ENCODE results near the gene UGT8. TPM values are rescaled to one million over a fixed set of nuclear protein-coding genes. Genes with fewer than 3 reads are reported as not detected.
"Not testable (repeated sequence)": the region's sequence is repeated elsewhere in the genome, so short reads cannot be mapped to it uniquely, and the experiment has no call there.

Gene UGT8
- total RNA-seq, 1 donor from 2014 or later: 2.1 TPM

DNA sequence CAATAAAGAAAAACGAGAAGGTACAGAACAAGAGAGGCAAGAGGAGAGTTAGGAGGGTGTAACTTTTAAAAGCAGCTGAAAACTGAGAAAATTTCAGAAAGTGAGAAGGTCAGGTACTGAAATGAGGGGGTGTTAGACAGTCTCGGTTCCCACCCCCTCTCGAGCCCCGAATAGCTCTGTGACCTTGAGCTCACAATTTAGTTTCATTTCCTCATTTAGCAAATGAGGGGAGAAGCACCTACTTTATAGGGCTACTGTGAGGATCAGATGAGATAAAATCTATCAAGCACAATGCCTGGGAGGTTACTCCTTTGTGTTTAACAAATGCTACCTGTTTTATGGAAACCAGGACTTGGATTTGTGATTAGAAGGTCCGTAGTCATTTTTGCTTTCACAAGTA lies 4.9 kb downstream of the UGT8 start:
- Histone ChIP-seq H3K4me1 (ENCODE audit: control insufficient read depth in 3 of 3, insufficient read depth in 3 of 3, low read length in 3 of 3) (peaks cover 5 to 10% (median 6%) of the 10 kb centered on the region in 3 donors), H3K36me3 (ENCODE audit: control insufficient read depth in 3 of 3, insufficient read depth in 3 of 3, low read length in 3 of 3) (no peaks in the 10 kb centered on the region), H3K27ac (ENCODE audit: low read depth, low read length) (no peak overlapping the region), H3K27me3 (ENCODE audit: control insufficient read depth in 3 of 3, insufficient read depth in 3 of 3, low read length in 3 of 3) (peaks cover 12 to 16% (median 13%) of the 10 kb centered on the region in 3 donors), H3K9ac (ENCODE audit: low read depth in 1 of 3, low read length in 3 of 3) (no peak overlapping the region), H3K4me3 (ENCODE audit: low read length in 3 of 3) (no peak overlapping the region), H3K9me3 (ENCODE audit: control insufficient read depth in 3 of 3, low read length in 3 of 3) (no peaks in the 10 kb centered on the region)

DNA sequence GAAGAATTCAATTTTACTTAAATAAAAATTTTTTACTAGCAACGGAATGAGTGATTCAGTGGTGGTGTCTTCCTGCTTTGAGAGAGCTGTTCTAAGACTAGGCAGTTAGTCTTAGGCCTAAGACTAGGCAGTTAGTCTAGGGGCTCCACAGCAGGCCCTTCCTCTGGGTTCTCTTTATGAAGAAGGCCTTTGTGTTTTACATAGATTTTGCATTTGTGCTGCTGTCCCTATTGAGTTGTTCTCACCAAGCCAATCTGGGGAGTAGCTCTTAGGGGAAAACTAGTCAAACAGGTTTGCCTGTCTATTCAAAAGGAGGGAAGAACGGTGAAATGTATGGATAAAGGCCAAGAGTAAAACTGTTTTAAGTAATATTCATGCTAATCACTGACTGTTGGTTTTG lies 7.6 kb downstream of the UGT8 start:
- no peaks in the 10 kb centered on the region for H3K36me3 ChIP-seq (ENCODE audit: control insufficient read depth in 3 of 3, insufficient read depth in 3 of 3, low read length in 3 of 3)
- H3K9ac ChIP-seq (ENCODE audit: low read depth in 1 of 3, low read length in 3 of 3): no peak overlapping the region
- peaks cover 0 to 2% (median 0%) of the 10 kb centered on the region in 3 donors for H3K27me3 ChIP-seq (ENCODE audit: control insufficient read depth in 3 of 3, insufficient read depth in 3 of 3, low read length in 3 of 3)
- H3K4me3 ChIP-seq (ENCODE audit: low read length in 3 of 3): no peak overlapping the region
- no peaks in the 10 kb centered on the region for H3K4me1 ChIP-seq (ENCODE audit: control insufficient read depth in 3 of 3, insufficient read depth in 3 of 3, low read length in 3 of 3)
- H3K9me3 ChIP-seq (ENCODE audit: control insufficient read depth in 3 of 3, low read length in 3 of 3): no peaks in the 10 kb centered on the region
- H3K27ac ChIP-seq (ENCODE audit: low read depth, low read length): no peak overlapping the region

DNA sequence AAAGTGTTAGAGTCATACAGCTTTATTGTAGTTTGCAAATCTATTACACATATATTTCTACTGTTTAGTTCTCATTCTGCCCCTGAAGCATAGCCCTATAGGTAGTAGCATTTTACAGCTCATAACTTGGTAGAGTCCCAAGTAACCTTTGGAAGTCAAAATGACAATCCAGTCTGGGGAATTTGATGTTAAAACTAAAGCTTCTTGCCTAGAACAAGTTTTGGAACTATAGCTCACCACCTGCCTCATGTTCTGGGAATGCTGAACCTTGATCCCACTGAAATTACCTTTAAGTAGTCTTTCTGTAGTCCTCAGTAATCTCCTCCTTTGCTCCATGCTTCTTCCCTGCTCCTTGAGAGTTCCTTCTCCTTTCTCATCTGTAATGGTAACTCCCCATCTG lies 8.4 kb downstream of the UGT8 start:
- no peaks in the 10 kb centered on the region for H3K36me3 ChIP-seq (ENCODE audit: control insufficient read depth in 3 of 3, insufficient read depth in 3 of 3, low read length in 3 of 3)
- peaks cover 0 to 2% (median 0%) of the 10 kb centered on the region in 3 donors for H3K27me3 ChIP-seq (ENCODE audit: control insufficient read depth in 3 of 3, insufficient read depth in 3 of 3, low read length in 3 of 3)
- no peak overlapping the region for H3K9ac ChIP-seq (ENCODE audit: low read depth in 1 of 3, low read length in 3 of 3)
- H3K4me1 ChIP-seq (ENCODE audit: control insufficient read depth in 3 of 3, insufficient read depth in 3 of 3, low read length in 3 of 3): no peaks in the 10 kb centered on the region
- no peak overlapping the region for H3K4me3 ChIP-seq (ENCODE audit: low read length in 3 of 3)
- H3K9me3 ChIP-seq (ENCODE audit: control insufficient read depth in 3 of 3, low read length in 3 of 3): no peaks in the 10 kb centered on the region
- H3K27ac ChIP-seq (ENCODE audit: low read depth, low read length): no peak overlapping the region

DNA sequence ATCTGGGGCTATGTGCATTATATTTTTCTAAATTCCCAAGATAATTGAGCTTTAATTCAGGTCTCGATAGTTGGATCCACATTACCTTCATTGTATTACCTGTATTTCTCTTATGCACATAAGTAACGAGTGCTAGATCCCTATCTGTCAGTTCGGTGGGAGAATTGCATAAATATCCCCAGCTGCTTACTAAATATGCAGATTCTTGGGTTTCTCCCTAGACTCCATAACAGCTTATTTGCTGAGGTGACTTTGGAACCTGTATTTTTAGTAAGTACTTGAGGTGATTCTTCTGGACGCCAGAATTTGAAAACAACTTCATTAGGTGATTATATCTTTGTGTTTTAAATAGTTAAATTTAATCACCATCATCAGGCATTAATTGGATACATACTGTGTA lies 15.0 kb downstream of the UGT8 start:
- no peaks in the 10 kb centered on the region for H3K36me3 ChIP-seq (ENCODE audit: control insufficient read depth in 3 of 3, insufficient read depth in 3 of 3, low read length in 3 of 3)
- H3K27me3 ChIP-seq (ENCODE audit: control insufficient read depth in 3 of 3, insufficient read depth in 3 of 3, low read length in 3 of 3): no peaks in the 10 kb centered on the region
- no peaks in the 10 kb centered on the region for H3K4me1 ChIP-seq (ENCODE audit: control insufficient read depth in 3 of 3, insufficient read depth in 3 of 3, low read length in 3 of 3)
- no peak overlapping the region for H3K4me3 ChIP-seq (ENCODE audit: low read length in 3 of 3)
- no peak overlapping the region for H3K27ac ChIP-seq (ENCODE audit: low read depth, low read length)
- no peak overlapping the region for H3K9ac ChIP-seq (ENCODE audit: low read depth in 1 of 3, low read length in 3 of 3)
- H3K9me3 ChIP-seq (ENCODE audit: control insufficient read depth in 3 of 3, low read length in 3 of 3): no peaks in the 10 kb centered on the region

DNA sequence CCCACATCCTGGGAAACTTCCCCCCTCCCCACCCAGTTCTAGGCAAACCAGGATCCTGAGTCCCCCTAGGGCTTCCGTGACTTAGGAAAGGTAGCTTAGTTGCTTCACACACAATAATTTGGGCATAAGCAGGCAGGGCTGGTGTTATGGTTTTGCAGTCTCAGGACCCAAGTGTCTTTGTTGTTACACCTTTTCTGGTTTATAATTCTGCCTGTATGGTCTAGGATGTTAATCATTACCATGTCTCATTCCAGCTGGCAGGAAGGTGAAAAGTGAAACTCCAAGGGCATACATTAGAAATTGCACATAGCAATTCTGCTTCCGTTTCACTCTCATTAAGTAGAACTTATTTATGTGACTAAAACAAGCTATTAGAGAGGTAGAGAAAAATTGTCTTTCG lies 16.8 kb downstream of the UGT8 start:
- H3K36me3 ChIP-seq (ENCODE audit: control insufficient read depth in 3 of 3, insufficient read depth in 3 of 3, low read length in 3 of 3): no peaks in the 10 kb centered on the region
- H3K9me3 ChIP-seq (ENCODE audit: control insufficient read depth in 3 of 3, low read length in 3 of 3): no peaks in the 10 kb centered on the region
- H3K9ac ChIP-seq (ENCODE audit: low read depth in 1 of 3, low read length in 3 of 3): no peak overlapping the region
- no peak overlapping the region for H3K4me3 ChIP-seq (ENCODE audit: low read length in 3 of 3)
- H3K4me1 ChIP-seq (ENCODE audit: control insufficient read depth in 3 of 3, insufficient read depth in 3 of 3, low read length in 3 of 3): no peaks in the 10 kb centered on the region
- peaks cover 0 to 3% (median 0%) of the 10 kb centered on the region in 3 donors for H3K27me3 ChIP-seq (ENCODE audit: control insufficient read depth in 3 of 3, insufficient read depth in 3 of 3, low read length in 3 of 3)
- no peak overlapping the region for H3K27ac ChIP-seq (ENCODE audit: low read depth, low read length)

DNA sequence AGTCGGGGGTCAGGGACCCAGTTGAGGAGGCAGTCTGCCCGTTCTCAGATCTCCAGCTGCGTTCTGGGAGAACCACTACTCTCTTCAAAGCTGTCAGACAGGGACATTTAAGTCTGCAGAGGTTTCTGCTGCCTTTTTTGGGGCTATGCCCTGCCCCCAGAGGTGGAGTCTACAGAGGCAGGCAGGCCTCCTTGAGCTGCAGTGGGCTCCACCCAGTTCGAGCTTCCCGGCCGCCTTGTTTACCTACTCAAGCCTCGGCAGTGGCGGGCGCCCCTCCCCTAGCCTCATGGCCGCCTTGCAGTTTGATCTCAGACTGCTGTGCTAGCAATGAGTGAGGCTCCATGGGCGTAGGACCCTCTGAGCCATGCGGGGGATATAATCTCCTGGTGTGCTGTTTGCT lies 17.4 kb downstream of the UGT8 start:
- not testable (repeated sequence) for H3K9me3 ChIP-seq (ENCODE audit: control insufficient read depth in 3 of 3, low read length in 3 of 3); H3K36me3 ChIP-seq (ENCODE audit: control insufficient read depth in 3 of 3, insufficient read depth in 3 of 3, low read length in 3 of 3); H3K9ac ChIP-seq (ENCODE audit: low read depth in 1 of 3, low read length in 3 of 3); H3K27me3 ChIP-seq (ENCODE audit: control insufficient read depth in 3 of 3, insufficient read depth in 3 of 3, low read length in 3 of 3); H3K27ac ChIP-seq (ENCODE audit: low read depth, low read length); H3K4me1 ChIP-seq (ENCODE audit: control insufficient read depth in 3 of 3, insufficient read depth in 3 of 3, low read length in 3 of 3); H3K4me3 ChIP-seq (ENCODE audit: low read length in 3 of 3)

DNA sequence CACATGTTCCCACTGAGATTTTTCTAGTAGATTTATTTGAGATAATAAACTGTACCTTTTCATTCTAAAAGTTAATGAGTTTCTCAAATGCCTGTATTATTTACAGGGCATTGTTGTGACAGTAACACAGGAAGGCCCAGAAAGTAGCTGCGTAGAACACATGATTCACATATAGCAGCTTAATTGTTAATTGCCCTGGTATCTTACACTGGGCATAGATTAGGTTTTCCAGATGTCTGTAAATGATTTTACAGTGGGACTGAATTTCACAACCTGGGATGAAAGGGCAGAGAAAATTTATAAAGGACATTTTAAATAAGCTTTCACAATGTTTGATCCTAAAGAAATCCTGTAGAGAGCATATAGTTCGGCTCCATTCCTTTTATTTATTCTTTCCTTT lies 27.6 kb downstream of the UGT8 start:
- H3K9ac ChIP-seq (ENCODE audit: low read depth in 1 of 3, low read length in 3 of 3): no peak overlapping the region
- no peak overlapping the region for H3K27ac ChIP-seq (ENCODE audit: low read depth, low read length)
- H3K4me3 ChIP-seq (ENCODE audit: low read length in 3 of 3): no peak overlapping the region
- H3K9me3 ChIP-seq (ENCODE audit: control insufficient read depth in 3 of 3, low read length in 3 of 3): no peaks in the 10 kb centered on the region
- H3K36me3 ChIP-seq (ENCODE audit: control insufficient read depth in 3 of 3, insufficient read depth in 3 of 3, low read length in 3 of 3): no peaks in the 10 kb centered on the region
- H3K27me3 ChIP-seq (ENCODE audit: control insufficient read depth in 3 of 3, insufficient read depth in 3 of 3, low read length in 3 of 3): no peaks in the 10 kb centered on the region
- no peaks in the 10 kb centered on the region for H3K4me1 ChIP-seq (ENCODE audit: control insufficient read depth in 3 of 3, insufficient read depth in 3 of 3, low read length in 3 of 3)

DNA sequence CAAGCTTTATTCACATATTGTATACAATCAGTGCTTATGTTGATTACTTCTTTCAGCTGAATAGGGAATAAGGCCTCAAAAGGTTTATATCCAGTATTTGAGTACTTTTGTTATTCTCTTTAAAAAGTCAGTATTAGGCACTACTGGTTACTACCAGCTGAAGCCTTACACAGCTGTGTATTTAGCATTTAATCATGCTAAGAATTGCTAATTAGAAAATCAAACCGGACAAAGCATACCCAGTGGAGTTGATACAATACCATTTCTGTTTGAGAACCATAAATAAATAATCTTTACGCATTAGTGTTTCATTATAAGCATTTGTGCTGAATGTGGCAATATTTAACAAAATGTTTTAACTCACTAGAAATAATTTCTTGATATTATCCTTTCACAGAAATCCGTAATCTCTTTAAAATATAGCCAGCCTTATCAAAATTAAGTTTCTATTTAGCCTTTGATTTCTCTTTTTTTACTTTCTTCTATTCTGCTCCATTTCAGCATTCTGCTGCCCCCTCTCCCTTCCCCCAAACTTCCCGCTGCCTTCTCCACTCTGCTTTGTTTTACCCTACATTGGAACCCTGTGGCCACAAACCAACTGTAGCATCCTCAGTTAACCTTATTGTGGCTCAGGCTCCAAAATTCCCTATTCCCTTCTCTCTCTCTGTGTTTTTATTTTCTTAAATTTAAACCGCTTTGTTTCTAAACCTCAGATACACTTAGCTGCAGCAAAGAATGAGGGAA lies 37.8 kb downstream of the UGT8 start:
- Histone ChIP-seq H3K9me3 (ENCODE audit: control insufficient read depth in 3 of 3, low read length in 3 of 3) (no peaks in the 10 kb centered on the region), H3K4me3 (ENCODE audit: low read length in 3 of 3) (no peak overlapping the region), H3K4me1 (ENCODE audit: control insufficient read depth in 3 of 3, insufficient read depth in 3 of 3, low read length in 3 of 3) (no peaks in the 10 kb centered on the region), H3K36me3 (ENCODE audit: control insufficient read depth in 3 of 3, insufficient read depth in 3 of 3, low read length in 3 of 3) (no peaks in the 10 kb centered on the region), H3K9ac (ENCODE audit: low read depth in 1 of 3, low read length in 3 of 3) (no peak overlapping the region), H3K27me3 (ENCODE audit: control insufficient read depth in 3 of 3, insufficient read depth in 3 of 3, low read length in 3 of 3) (no peaks in the 10 kb centered on the region), H3K27ac (ENCODE audit: low read depth, low read length) (no peak overlapping the region)

DNA sequence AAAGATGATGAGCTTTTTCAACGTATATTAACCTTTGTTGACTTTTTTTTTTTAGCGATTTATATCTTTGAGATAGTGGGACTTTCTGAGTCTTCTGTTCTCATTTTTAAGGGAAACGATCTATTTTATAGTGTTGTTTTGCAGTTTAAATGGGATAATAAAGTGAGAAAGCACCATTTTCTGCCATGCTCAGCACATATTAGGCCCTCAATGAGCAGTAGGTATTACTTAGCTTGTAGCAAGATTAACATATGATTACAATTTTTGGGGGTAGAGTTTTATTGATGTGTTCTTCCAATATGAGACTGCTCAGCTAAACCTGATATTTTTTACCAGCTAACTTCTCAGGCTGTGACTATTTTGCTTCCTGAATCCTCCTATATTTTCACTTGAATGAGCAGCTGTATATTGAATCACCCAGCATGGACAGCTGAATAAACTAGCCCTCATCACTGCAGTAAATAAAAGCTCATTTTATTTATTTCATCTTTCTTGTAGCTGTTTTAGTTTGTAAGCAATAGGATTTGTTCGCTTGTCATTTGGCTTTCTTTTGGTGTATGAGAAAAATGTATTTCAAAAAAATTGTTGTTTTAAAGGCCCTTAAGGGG lies 43.7 kb downstream of the UGT8 start:
- H3K4me3 ChIP-seq (ENCODE audit: low read length in 3 of 3): no peak overlapping the region
- no peaks in the 10 kb centered on the region for H3K4me1 ChIP-seq (ENCODE audit: control insufficient read depth in 3 of 3, insufficient read depth in 3 of 3, low read length in 3 of 3)
- no peaks in the 10 kb centered on the region for H3K9me3 ChIP-seq (ENCODE audit: control insufficient read depth in 3 of 3, low read length in 3 of 3)
- no peaks in the 10 kb centered on the region for H3K36me3 ChIP-seq (ENCODE audit: control insufficient read depth in 3 of 3, insufficient read depth in 3 of 3, low read length in 3 of 3)
- H3K27me3 ChIP-seq (ENCODE audit: control insufficient read depth in 3 of 3, insufficient read depth in 3 of 3, low read length in 3 of 3): no peaks in the 10 kb centered on the region
- no peak overlapping the region for H3K9ac ChIP-seq (ENCODE audit: low read depth in 1 of 3, low read length in 3 of 3)
- no peak overlapping the region for H3K27ac ChIP-seq (ENCODE audit: low read depth, low read length)

DNA sequence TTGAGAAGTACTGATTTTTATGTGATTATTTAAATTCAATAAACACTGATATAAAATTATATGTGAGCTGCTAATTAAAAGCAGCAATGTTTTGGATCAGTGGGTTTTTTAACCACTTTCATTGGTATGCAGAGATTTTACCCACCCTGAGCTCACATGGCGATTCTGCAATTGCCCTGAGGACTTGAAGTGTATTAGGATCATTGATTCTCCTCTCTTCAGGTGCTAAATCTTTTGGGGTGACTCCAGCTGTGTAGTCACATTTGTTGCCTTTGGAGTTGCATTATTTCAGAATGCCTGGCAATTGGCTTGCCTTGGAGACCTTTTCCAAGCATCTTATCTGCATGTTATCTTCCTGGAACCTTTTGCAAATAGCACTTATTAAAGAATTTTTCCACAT lies 51.3 kb downstream of the UGT8 start:
- no peaks in the 10 kb centered on the region for H3K9me3 ChIP-seq (ENCODE audit: control insufficient read depth in 3 of 3, low read length in 3 of 3)
- H3K4me1 ChIP-seq (ENCODE audit: control insufficient read depth in 3 of 3, insufficient read depth in 3 of 3, low read length in 3 of 3): no peaks in the 10 kb centered on the region
- no peaks in the 10 kb centered on the region for H3K27me3 ChIP-seq (ENCODE audit: control insufficient read depth in 3 of 3, insufficient read depth in 3 of 3, low read length in 3 of 3)

More for the DNA sequence above, 51.3 kb downstream of the UGT8 start:
- H3K27ac ChIP-seq (ENCODE audit: low read depth, low read length): no peak overlapping the region
- H3K4me3 ChIP-seq (ENCODE audit: low read length in 3 of 3): no peak overlapping the region
- H3K9ac ChIP-seq (ENCODE audit: low read depth in 1 of 3, low read length in 3 of 3): no peak overlapping the region
- H3K36me3 ChIP-seq (ENCODE audit: control insufficient read depth in 3 of 3, insufficient read depth in 3 of 3, low read length in 3 of 3): no peaks in the 10 kb centered on the region
